ENCODE data around the gene RBPMS2. TPM values are rescaled to one million over a fixed set of nuclear protein-coding genes. Genes with fewer than 3 reads are reported as not detected.

RBPMS2 gene
- total and polyA plus RNA-seq, 2 donors (not counting 1 experiment from before 2014, with no cell fraction given), result 0.47 to 0.63 TPM

DNA sequence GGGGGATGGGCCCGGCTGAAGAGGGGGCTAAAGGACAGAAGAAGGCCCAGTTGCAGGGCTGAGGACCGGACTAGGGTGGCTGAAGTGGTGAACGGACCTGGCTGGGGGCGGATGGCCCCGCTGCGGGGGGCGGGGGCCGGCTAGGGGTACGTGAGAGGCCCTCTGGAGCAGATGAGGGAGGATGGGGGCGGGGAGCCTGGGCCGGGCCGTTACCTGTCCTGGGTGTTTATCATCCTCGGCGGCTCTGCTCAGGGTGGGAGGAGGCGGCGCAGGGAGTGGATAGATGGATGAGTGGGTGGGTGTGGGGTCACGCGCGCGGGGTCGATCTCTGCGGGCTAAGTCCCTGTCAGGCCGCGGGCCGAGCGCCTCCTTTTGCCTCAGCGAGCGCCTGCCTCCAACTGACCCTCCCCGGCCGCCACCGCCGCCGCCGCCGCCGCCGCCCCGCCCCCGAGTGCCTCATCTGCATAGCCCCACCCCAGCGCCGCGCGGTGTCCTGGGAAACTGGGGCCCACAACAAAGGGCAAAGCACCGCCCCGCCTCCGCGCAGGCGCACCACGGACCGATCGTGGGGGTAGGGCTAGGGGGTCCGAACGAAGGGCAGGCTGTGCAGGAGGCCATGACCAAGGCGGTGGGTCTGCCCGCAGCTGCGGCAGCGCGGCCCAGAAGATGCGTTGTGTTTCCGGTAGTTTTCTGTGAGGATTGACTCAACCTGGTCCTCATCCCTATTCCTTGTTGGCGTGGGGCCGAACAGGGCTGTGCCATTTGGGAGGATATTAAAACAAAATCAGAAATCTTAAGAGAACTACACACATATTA is 72.4 kb downstream of the RBPMS2 start:
- intact Hi-C loops (cut with micrococcal nuclease), result loop anchor here (1.0 to 2.0 kb wide), 5 partner anchors 8 to 550 kb away; no protein-coding TSS in a partner anchor
- WGBS (ENCODE audit: insufficient coverage), result 0% methylated on average over 53 of the region's 62 CpGs
- peak; percentile 96 for ATAC-seq (ENCODE audit: low read depth)
- peak overlapping the region; percentile 73 to 88 (median 87) for H3K4me3 ChIP-seq (ENCODE audit: control extremely low read depth in 1 of 5, extremely low read depth in 1 of 5, insufficient read depth in 1 of 5, low read depth in 2 of 5, low read length in 4 of 5)
- H3K27ac ChIP-seq (ENCODE audit: low read length in 2 of 2), result peak overlapping the region; percentile 65 to 83
- ChIA-PET CTCF (interaction anchor here (3.0 to 25.3 kb wide), 2 partner anchors 25 to 29 kb away, joined by 14 to 549 read pairs; no protein-coding TSS in a partner anchor), POLR2A (interaction anchor here (0.6 kb wide), 1 partner anchor 421 kb away, joined by 8 read pairs; no protein-coding TSS in a partner anchor)
- peaks cover 56% of the 10 kb centered on the region for H3K4me1 Mint-ChIP-seq
- H3K27me3 ChIP-seq (replicated peaks in 1 of 4; ENCODE audit: control extremely low read depth in 1 of 4, control insufficient read depth in 3 of 4, insufficient read depth in 4 of 4, low read length in 3 of 4), result no peaks in the 10 kb centered on the region
- DNase-seq, result peak; percentile 93
- H3K9ac ChIP-seq (ENCODE audit: low read length), result peak overlapping the region; percentile 83
- H3K4me1 ChIP-seq (ENCODE audit: control insufficient read depth in 2 of 2, insufficient read depth in 2 of 2, low read length in 2 of 2), result peaks cover 45 to 46% of the 10 kb centered on the region in 2 donors
- peak overlapping the region; percentile 88 for H2AFZ ChIP-seq (ENCODE audit: insufficient read depth, low read depth, low read length, poor library complexity, severe bottlenecking)
- H3K9me3 Mint-ChIP-seq (ENCODE audit: insufficient read depth), result no peaks in the 10 kb centered on the region
- H4K20me1 ChIP-seq (ENCODE audit: control insufficient read depth, insufficient read depth, low read length, poor library complexity, severe bottlenecking), result peaks cover 26% of the 10 kb centered on the region
- H3K4me2 ChIP-seq (replicated peaks; ENCODE audit: low read depth, low read length, poor library complexity, severe bottlenecking), result peak overlapping the region; percentile 99
- no peak for TF ChIP-seq EZH2 (IDR thresholded peaks at IDR 0.05; ENCODE audit: borderline replicate concordance, insufficient read depth, low read depth, low read length, poor library complexity, severe bottlenecking)
- TF ChIP-seq, protein P1, sequence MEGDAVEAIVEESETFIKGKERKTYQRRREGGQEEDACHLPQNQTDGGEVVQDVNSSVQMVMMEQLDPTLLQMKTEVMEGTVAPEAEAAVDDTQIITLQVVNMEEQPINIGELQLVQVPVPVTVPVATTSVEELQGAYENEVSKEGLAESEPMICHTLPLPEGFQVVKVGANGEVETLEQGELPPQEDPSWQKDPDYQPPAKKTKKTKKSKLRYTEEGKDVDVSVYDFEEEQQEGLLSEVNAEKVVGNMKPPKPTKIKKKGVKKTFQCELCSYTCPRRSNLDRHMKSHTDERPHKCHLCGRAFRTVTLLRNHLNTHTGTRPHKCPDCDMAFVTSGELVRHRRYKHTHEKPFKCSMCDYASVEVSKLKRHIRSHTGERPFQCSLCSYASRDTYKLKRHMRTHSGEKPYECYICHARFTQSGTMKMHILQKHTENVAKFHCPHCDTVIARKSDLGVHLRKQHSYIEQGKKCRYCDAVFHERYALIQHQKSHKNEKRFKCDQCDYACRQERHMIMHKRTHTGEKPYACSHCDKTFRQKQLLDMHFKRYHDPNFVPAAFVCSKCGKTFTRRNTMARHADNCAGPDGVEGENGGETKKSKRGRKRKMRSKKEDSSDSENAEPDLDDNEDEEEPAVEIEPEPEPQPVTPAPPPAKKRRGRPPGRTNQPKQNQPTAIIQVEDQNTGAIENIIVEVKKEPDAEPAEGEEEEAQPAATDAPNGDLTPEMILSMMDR (IDR thresholded peaks at IDR 0.05), result no peak
- no peaks in the 10 kb centered on the region for H3K9me3 ChIP-seq (ENCODE audit: control extremely low read depth in 1 of 3, control insufficient read depth in 2 of 3, insufficient read depth in 1 of 3, low read length in 2 of 3)
- H3K4me3 Mint-ChIP-seq, result peak overlapping the region; percentile 95
- no peaks in the 10 kb centered on the region for H3K27me3 Mint-ChIP-seq
- peaks cover 2 to 9% of the 10 kb centered on the region in 2 experiments for H3K36me3 ChIP-seq (replicated peaks in 1 of 2; ENCODE audit: control extremely low read depth in 1 of 2, control insufficient read depth in 1 of 2, extremely low read depth in 1 of 2, insufficient read depth in 2 of 2, low read length in 1 of 2)
- H3K79me2 ChIP-seq (ENCODE audit: control insufficient read depth, insufficient read depth, low read length), result peaks cover 47% of the 10 kb centered on the region
- H3K27ac Mint-ChIP-seq, result peak overlapping the region; percentile 94

All from B cell (primary cell).